Brain microvascular endothelial cell (primary cell): Measurements from ENCODE around the gene SMG5.

Experiments
- DNase-seq: peaks from one replicate; pipeline ENCODE4 v3.0.0-alpha.2; 2020
- H3K27ac ChIP-seq: fragments of 250-450 bp; sonication (Bioruptor Pico); 2 replicates; pipeline ENCODE4 v1.5.1; 2020; ENCODE audit warnings: mild to moderate bottlenecking, moderate library complexity
- H3K27me3 ChIP-seq: fragments of 250-450 bp; sonication (Bioruptor Pico); replicated peaks from 2 replicates; pipeline ENCODE4 v1.5.1; 2020; ENCODE audit warnings: mild to moderate bottlenecking
- H3K36me3 ChIP-seq: fragments of 250-450 bp; sonication (Bioruptor Pico); replicated peaks from 2 replicates; pipeline ENCODE4 v1.5.1; 2020; ENCODE audit warnings: mild to moderate bottlenecking
- H3K4me3 ChIP-seq: 2 replicates; pipeline ENCODE4 v1.5.1; 2011; ENCODE audit warnings: low read depth, mild to moderate bottlenecking, control low read depth, low read length, moderate library complexity
- CTCF ChIP-seq: IDR thresholded peaks from 2 replicates; pipeline ENCODE4 v1.5.1; 2011; ENCODE audit warnings: low read depth, mild to moderate bottlenecking, moderate library complexity, low read length, control low read depth, inconsistent platforms; ENCODE audit errors: missing control alignments
- in situ Hi-C: cut with HindIII; loops from 2 replicates; pipeline ENCODE4 v1.10.0; 2017; ENCODE audit warnings: low sequenced_read_pairs, low pct_ligation_motif_present

SMG5 gene

GRCh38 chr1:156232201-156232894 is 50.3 kb downstream of the SMG5 start:
- no peak for TF ChIP-seq CTCF
- Histone ChIP-seq H3K36me3 (peaks cover 19% of the 10 kb centered on the region), H3K27ac (no peak overlapping the region), H3K4me3 (no peak overlapping the region), H3K27me3 (no peaks in the 10 kb centered on the region)
- in situ Hi-C loops = no loop called here
- DNase-seq = no peak

- H3K4me3 ChIP-seq = no peak overlapping the region
- H3K36me3 ChIP-seq = peaks cover 10% of the 10 kb centered on the region
- in situ Hi-C loops = no loop called here
- no peaks in the 10 kb centered on the region for H3K27me3 ChIP-seq
- no peak overlapping the region for H3K27ac ChIP-seq
- TF ChIP-seq CTCF = no peak
- DNase-seq = no peak
These were observed 52.2 kb downstream of the SMG5 start for GRCh38 chr1:156230473-156230837.

GRCh38 chr1:156229809-156230472 is 52.7 kb downstream of the SMG5 start:
- no peak overlapping the region for H3K27ac ChIP-seq
- peaks cover 10% of the 10 kb centered on the region for H3K36me3 ChIP-seq
- TF ChIP-seq CTCF = no peak
- H3K27me3 ChIP-seq = no peaks in the 10 kb centered on the region
- H3K4me3 ChIP-seq = no peak overlapping the region
- no peak for DNase-seq
- in situ Hi-C loops = no loop called here

- Histone ChIP-seq H3K36me3 (peaks cover 12% of the 10 kb centered on the region), H3K27me3 (no peaks in the 10 kb centered on the region), H3K27ac (no peak overlapping the region), H3K4me3 (no peak overlapping the region)
- no peak for TF ChIP-seq CTCF
- DNase-seq = no peak
- in situ Hi-C loops = no loop called here
These were observed 54.1 kb downstream of the SMG5 start for GRCh38 chr1:156228501-156228900.

GRCh38 chr1:156226782-156227181 is 55.8 kb downstream of the SMG5 start:
- in situ Hi-C loops = no loop called here
- TF ChIP-seq CTCF = no peak
- no peak for DNase-seq
- Histone ChIP-seq H3K27me3 (no peaks in the 10 kb centered on the region), H3K4me3 (no peak overlapping the region), H3K36me3 (peaks cover 20% of the 10 kb centered on the region), H3K27ac (no peak overlapping the region)
